Keratinocyte (primary cell): ENCODE measurements around the gene TNS1. TPM values are rescaled to one million over a fixed set of nuclear protein-coding genes. Genes with fewer than 3 reads are reported as not detected.

Experiments
- DNase-seq: peaks from one replicate; pipeline ENCODE4 v3.0.0-alpha.2; 2011; ENCODE audit warnings: low read depth, missing footprints, low spot score
- FAIRE-seq: peaks from 2 replicates; lab custom pipeline; 2011; peaks lifted over from hg19 to GRCh38; lab: Jason Lieb, UNC
- H2AFZ ChIP-seq: 2 replicates; pipeline ENCODE4 v1.6.0; 2012; ENCODE audit warnings: low read length, control low read depth, inconsistent platforms; ENCODE audit not compliant: control insufficient read depth
- H3K27ac ChIP-seq: 2 replicates; pipeline ENCODE4 v1.5.1; 2011; ENCODE audit warnings: low read length; ENCODE audit not compliant: control insufficient read depth, insufficient read depth
- H3K27me3 ChIP-seq: 3 replicates; pipeline ENCODE4 v1.6.0; 2011; ENCODE audit warnings: low read length; ENCODE audit not compliant: control insufficient read depth, insufficient read depth; ENCODE audit errors: extremely low read depth
- H3K36me3 ChIP-seq, 2 experiments: 2 replicates in 1 of 2; 3 replicates in 1 of 2; pipeline ENCODE4 v1.5.1; 2011; ENCODE audit warnings: low read length in 2 of 2, mild to moderate bottlenecking in 1 of 2; ENCODE audit not compliant: control insufficient read depth in 2 of 2, insufficient read depth in 2 of 2; ENCODE audit errors: extremely low read depth in 1 of 2
- H3K4me1 ChIP-seq: 3 replicates; pipeline ENCODE4 v1.5.1; 2011; ENCODE audit warnings: low read length; ENCODE audit not compliant: control insufficient read depth, insufficient read depth; ENCODE audit errors: extremely low read depth
- H3K4me2 ChIP-seq: 3 replicates; pipeline ENCODE4 v1.6.0; 2011; ENCODE audit warnings: low read depth, low read length; ENCODE audit not compliant: control insufficient read depth, insufficient read depth; ENCODE audit errors: extremely low read depth
- H3K4me3 ChIP-seq, 3 experiments: fragments of 200-600 bp in 1 of 3; sonication (generic) in 1 of 3; 2 replicates in 2 of 3; 3 replicates in 1 of 3; pipeline ENCODE4 v1.5.1; 2011 to 2016; ENCODE audit warnings: low read length in 3 of 3, mild to moderate bottlenecking in 3 of 3, control low read depth in 2 of 3, inconsistent platforms in 1 of 3, low read depth in 1 of 3, mixed read lengths in 1 of 3, mixed run types in 1 of 3, moderate library complexity in 1 of 3; ENCODE audit not compliant: control insufficient read depth in 2 of 3, insufficient read depth in 2 of 3; ENCODE audit errors: extremely low read depth in 1 of 3
- H3K79me2 ChIP-seq: 2 replicates; pipeline ENCODE4 v1.6.0; 2012; ENCODE audit warnings: low read length; ENCODE audit not compliant: control insufficient read depth, insufficient read depth
- H3K9ac ChIP-seq: 3 replicates; pipeline ENCODE4 v1.6.0; 2011; ENCODE audit warnings: low read length; ENCODE audit not compliant: control insufficient read depth, insufficient read depth; ENCODE audit errors: extremely low read depth
- H3K9me1 ChIP-seq: 3 replicates; pipeline ENCODE4 v1.6.0; 2011; ENCODE audit warnings: low read length; ENCODE audit not compliant: control insufficient read depth, insufficient read depth; ENCODE audit errors: extremely low read depth
- H3K9me3 ChIP-seq: 2 replicates; pipeline ENCODE4 v1.5.1; 2012; ENCODE audit warnings: low read depth, low read length; ENCODE audit not compliant: control insufficient read depth
- H4K20me1 ChIP-seq: 3 replicates; pipeline ENCODE4 v1.6.0; 2011; ENCODE audit warnings: low read length; ENCODE audit not compliant: control insufficient read depth, insufficient read depth; ENCODE audit errors: extremely low read depth
- EZH2 ChIP-seq: IDR thresholded peaks from one replicate; pipeline ENCODE4 v1.6.1; 2012; ENCODE audit warnings: inconsistent platforms, mild to moderate bottlenecking, low read length, moderate library complexity
- dilution Hi-C: fragments of 300-500 bp; cut with MboI; formaldehyde crosslinking; loops from one replicate; pipeline ENCODE4 v1.7.0; 2020; ENCODE audit warnings: low sequenced_read_pairs; ENCODE audit not compliant: extremely low pct_ligation_motif_present
- polyA plus RNA-seq, 5 experiments: library from polyadenylated mRNA; depleted of rRNA in 3 of 5; stranded (reverse) in 3 of 5; stranded (forward) in 1 of 5; unstranded in 1 of 5; fragments of >200 nt; gene quantifications; 1 replicate in 1 of 5; 2 replicates in 3 of 5; 3 replicates in 1 of 5; pipeline versions ENCODE4 v1.2.1 to v1.2.3, GENCODE V29; 2011 to 2012; ENCODE audit warnings: missing spikeins in 2 of 5, low read depth in 1 of 5, low replicate concordance in 1 of 5
- TF ChIP-seq, protein P1 (sequence below), 3 experiments: IDR thresholded peaks in 1 of 3; conservative IDR thresholded peaks in 1 of 3; optimal IDR thresholded peaks in 1 of 3; 2 replicates in 2 of 3; 3 replicates in 1 of 3; pipeline versions ENCODE3 to v1.5.1; 2011; ENCODE audit warnings: low read length in 3 of 3, mild to moderate bottlenecking in 3 of 3, moderate library complexity in 2 of 3, control low read depth in 1 of 3, inconsistent platforms in 1 of 3; ENCODE audit not compliant: insufficient read depth in 2 of 3; ENCODE audit errors: extremely low read depth in 1 of 3

Gene TNS1
- polyA plus RNA-seq, 1 donor (not counting 4 experiments of a cell fraction or from before 2014, with no cell fraction given) = 2.5 TPM

DNA sequence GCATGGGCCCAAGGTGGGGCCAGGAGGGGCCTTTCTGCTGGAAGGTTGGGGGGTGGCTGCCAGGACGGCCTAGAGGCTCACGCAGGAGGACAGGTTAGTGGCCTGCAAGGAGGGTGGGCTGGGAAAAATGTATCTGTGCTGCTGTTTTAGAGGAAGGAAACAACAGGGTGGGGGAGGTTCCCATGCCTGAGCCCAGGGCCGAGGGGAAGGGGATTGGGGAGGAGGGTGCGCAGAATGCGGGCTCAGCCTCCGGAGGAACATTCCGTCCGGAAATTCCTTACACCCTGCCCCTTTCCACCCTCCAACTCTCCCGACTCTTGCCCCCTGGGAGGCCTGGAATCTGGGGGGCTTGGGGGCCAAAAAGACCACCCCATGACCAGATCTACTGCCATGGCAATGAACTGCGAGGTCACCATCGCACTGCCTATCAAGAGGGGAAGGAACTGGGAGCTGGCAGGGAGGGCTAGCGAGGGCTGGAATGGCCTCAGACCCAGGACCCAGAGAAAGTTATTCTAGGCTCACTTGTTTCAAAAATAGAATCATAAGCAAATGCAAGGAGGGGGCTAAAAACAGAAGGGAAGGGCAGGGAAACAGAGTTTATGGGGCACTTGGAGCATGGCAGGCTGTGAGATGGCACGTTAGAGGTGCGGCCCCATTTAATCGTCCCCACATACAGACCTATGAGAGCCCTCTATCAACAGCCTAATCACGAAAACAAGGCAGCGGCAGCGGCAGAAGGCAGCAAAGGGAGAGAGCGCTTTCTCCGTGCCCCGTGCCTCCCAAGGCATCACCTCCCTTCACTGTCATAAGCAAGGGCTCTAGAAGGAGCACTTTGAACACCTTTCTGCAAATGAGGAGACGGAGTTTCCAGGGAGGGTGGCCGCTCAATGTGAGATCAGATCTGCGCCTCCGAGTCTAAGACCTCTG, 90.4 kb downstream of the TNS1 start:
- dilution Hi-C loops = no loop called here
- TF ChIP-seq, protein P1, sequence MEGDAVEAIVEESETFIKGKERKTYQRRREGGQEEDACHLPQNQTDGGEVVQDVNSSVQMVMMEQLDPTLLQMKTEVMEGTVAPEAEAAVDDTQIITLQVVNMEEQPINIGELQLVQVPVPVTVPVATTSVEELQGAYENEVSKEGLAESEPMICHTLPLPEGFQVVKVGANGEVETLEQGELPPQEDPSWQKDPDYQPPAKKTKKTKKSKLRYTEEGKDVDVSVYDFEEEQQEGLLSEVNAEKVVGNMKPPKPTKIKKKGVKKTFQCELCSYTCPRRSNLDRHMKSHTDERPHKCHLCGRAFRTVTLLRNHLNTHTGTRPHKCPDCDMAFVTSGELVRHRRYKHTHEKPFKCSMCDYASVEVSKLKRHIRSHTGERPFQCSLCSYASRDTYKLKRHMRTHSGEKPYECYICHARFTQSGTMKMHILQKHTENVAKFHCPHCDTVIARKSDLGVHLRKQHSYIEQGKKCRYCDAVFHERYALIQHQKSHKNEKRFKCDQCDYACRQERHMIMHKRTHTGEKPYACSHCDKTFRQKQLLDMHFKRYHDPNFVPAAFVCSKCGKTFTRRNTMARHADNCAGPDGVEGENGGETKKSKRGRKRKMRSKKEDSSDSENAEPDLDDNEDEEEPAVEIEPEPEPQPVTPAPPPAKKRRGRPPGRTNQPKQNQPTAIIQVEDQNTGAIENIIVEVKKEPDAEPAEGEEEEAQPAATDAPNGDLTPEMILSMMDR (optimal IDR thresholded peaks at IDR 0.05 in 1 of 3, IDR thresholded peaks at IDR 0.05 in 1 of 3, conservative IDR thresholded peaks at IDR 0.05 in 1 of 3; ENCODE audit: extremely low read depth in 1 of 3, insufficient read depth in 2 of 3, low read length in 3 of 3) = no peak
- TF ChIP-seq EZH2 = no peak
- FAIRE-seq (no peak), DNase-seq (no peak)
- no peak overlapping the region for H3K4me3 ChIP-seq
- H3K27ac ChIP-seq = no peak overlapping the region
- peaks cover 28% of the 10 kb centered on the region for H3K27me3 ChIP-seq
- H3K9me1 ChIP-seq = no peaks in the 10 kb centered on the region
- H2AFZ ChIP-seq = no peak overlapping the region
- peaks cover under 1% of the 10 kb centered on the region for H4K20me1 ChIP-seq
- no peaks in the 10 kb centered on the region for H3K79me2 ChIP-seq
- H3K36me3 ChIP-seq = no peaks in the 10 kb centered on the region
- no peak overlapping the region for H3K9ac ChIP-seq
- H3K4me2 ChIP-seq = no peak overlapping the region
- no peaks in the 10 kb centered on the region for H3K9me3 ChIP-seq
- H3K4me1 ChIP-seq = no peaks in the 10 kb centered on the region

DNA sequence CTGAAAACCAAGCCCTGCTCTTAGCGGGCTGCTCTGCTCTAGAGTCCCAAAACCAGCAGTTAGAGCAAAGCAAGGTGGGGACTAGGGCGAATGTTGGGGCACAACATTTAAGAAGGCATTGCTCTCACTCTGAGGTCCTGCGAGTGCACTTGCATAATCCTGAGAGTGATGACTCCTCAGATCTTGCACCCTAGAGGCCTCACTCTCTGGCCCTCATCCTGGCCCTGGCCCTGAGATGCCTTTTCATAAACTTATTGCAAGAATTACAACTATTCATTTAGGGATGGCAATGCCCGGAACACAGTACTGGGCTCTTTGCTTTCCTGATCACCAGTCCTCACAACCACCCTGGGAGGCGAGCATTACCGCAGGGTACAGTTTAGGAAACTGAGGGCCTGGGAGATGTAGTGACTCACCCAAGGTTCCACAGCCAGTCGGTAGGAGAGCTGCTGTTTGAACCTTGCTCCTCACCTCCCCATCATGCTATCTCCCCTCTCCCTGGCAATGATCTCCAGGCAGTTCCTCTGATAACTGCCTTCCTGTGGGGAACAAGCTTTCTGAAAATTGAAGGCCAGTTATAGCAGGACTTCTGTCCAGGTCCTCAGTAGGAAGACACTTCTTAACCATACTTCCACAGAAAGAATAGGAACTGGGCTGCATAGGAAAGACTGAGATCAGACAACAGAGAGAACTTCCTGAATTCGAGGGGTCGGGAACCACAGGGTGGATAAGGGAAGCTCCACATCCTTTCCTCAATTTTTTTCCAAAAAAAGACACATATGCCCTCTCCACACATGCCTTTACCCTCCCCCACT, 91.3 kb downstream of the TNS1 start:
- FAIRE-seq (no peak), DNase-seq (no peak)
- Histone ChIP-seq H2AFZ (no peak overlapping the region), H3K4me2 (no peak overlapping the region), H4K20me1 (peaks cover 4% of the 10 kb centered on the region), H3K79me2 (no peaks in the 10 kb centered on the region), H3K4me3 (no peak overlapping the region), H3K36me3 (no peaks in the 10 kb centered on the region), H3K27ac (no peak overlapping the region), H3K9me1 (no peaks in the 10 kb centered on the region), H3K27me3 (peaks cover 26% of the 10 kb centered on the region), H3K4me1 (no peaks in the 10 kb centered on the region), H3K9ac (no peak overlapping the region), H3K9me3 (no peaks in the 10 kb centered on the region)
- dilution Hi-C loops = no loop called here
- TF ChIP-seq, protein P1 (optimal IDR thresholded peaks at IDR 0.05 in 1 of 3, IDR thresholded peaks at IDR 0.05 in 1 of 3, conservative IDR thresholded peaks at IDR 0.05 in 1 of 3; ENCODE audit: extremely low read depth in 1 of 3, insufficient read depth in 2 of 3, low read length in 3 of 3) = no peak
- no peak for TF ChIP-seq EZH2
